LNCaP clone FGC (cell line): ENCODE measurements around the gene PANK4.

Experiments
- DNase-seq: peaks from one replicate; pipeline ENCODE4 v3.0.0-alpha.2; 2011; ENCODE audit warnings: low read depth
- H3K4me3 ChIP-seq: 2 replicates; pipeline ENCODE4 v1.5.1; 2011; ENCODE audit warnings: mild to moderate bottlenecking, low read depth, low read length, control low read depth
- CTCF ChIP-seq: IDR thresholded peaks from 2 replicates; pipeline ENCODE4 v1.5.1; 2012; ENCODE audit warnings: mild to moderate bottlenecking; ENCODE audit not compliant: control insufficient read depth, insufficient read depth; ENCODE audit errors: extremely low read depth

PANK4 gene

GRCh38 chr1:2496087-2496622 lies 30.2 kb downstream of the PANK4 start:
- no peak for DNase-seq
- H3K4me3 ChIP-seq, result no peak overlapping the region
- no peak for TF ChIP-seq CTCF

GRCh38 chr1:2495546-2495945 lies 30.9 kb downstream of the PANK4 start:
- H3K4me3 ChIP-seq, result no peak overlapping the region
- TF ChIP-seq CTCF, result no peak
- no peak for DNase-seq

GRCh38 chr1:2495026-2495425 lies 31.4 kb downstream of the PANK4 start:
- no peak for DNase-seq
- TF ChIP-seq CTCF, result no peak
- no peak overlapping the region for H3K4me3 ChIP-seq

- no peak overlapping the region for H3K4me3 ChIP-seq
- no peak for TF ChIP-seq CTCF
- peak; percentile 85 for DNase-seq
Measured at GRCh38 chr1:2494323-2494693, 32.1 kb downstream of the PANK4 start.

GRCh38 chr1:2493691-2494322 lies 32.6 kb downstream of the PANK4 start:
- no peak for DNase-seq
- no peak for TF ChIP-seq CTCF
- H3K4me3 ChIP-seq, result no peak overlapping the region

GRCh38 chr1:2493218-2493617 lies 33.2 kb downstream of the PANK4 start:
- TF ChIP-seq CTCF, result no peak
- DNase-seq, result no peak

GRCh38 chr1:2492091-2492490 lies 34.3 kb downstream of the PANK4 start:
- DNase-seq, result no peak

More at GRCh38 chr1:2493218-2493617, 33.2 kb downstream of the PANK4 start:
- H3K4me3 ChIP-seq, result no peak overlapping the region

More at GRCh38 chr1:2492091-2492490, 34.3 kb downstream of the PANK4 start:
- no peak overlapping the region for H3K4me3 ChIP-seq
- TF ChIP-seq CTCF, result no peak
